SK-N-SH treated with all-trans-retinoic acid at 6 μM for 48 hours (cell line): ENCODE measurements around the gene ARHGEF1.

Source experiments
- ATAC-seq: fragments of 200-7000 bp; cut with Tn5 transposase; 3 replicates; pipeline ENCODE4 v1.9.1; 2020; ENCODE audit warnings: mild to moderate bottlenecking, moderate library complexity
- ARNTL ChIP-seq: fragments of 450-650 bp; formaldehyde crosslinking; IDR thresholded peaks from 2 replicates; pipeline ENCODE4 v1.5.0; 2020; ENCODE audit warnings: low read depth, mild to moderate bottlenecking, moderate library complexity, borderline replicate concordance
- BACH2 ChIP-seq: fragments of 250-450 bp; sonication (Bioruptor Pico); IDR thresholded peaks from 2 replicates; pipeline ENCODE4 v1.9.0; 2021; ENCODE audit warnings: mild to moderate bottlenecking, borderline replicate concordance
- CREB5 ChIP-seq: fragments of 250-450 bp; sonication (Bioruptor Pico); IDR thresholded peaks from 2 replicates; pipeline ENCODE4 v1.5.1; 2020; ENCODE audit warnings: low read depth, mild to moderate bottlenecking, moderate library complexity
- CSDC2 ChIP-seq: fragments of 250-450 bp; sonication (Bioruptor Pico); IDR thresholded peaks from 2 replicates; pipeline ENCODE4 v1.5.0; 2020; ENCODE audit warnings: mild to moderate bottlenecking, moderate library complexity
- ESRRG ChIP-seq: fragments of 250-450 bp; sonication (Bioruptor Pico); IDR thresholded peaks from 2 replicates; pipeline ENCODE4 v1.6.1; 2021; ENCODE audit warnings: mild to moderate bottlenecking
- GLIS3 ChIP-seq: fragments of 250-450 bp; sonication (Bioruptor Pico); IDR thresholded peaks from 2 replicates; pipeline ENCODE4 v1.5.0; 2020; ENCODE audit warnings: mild to moderate bottlenecking, moderate library complexity
- OSR1 ChIP-seq: fragments of 250-450 bp; sonication (Bioruptor Pico); IDR thresholded peaks from 2 replicates; pipeline ENCODE4 v1.8.0; 2022; ENCODE audit warnings: moderate library complexity, mild to moderate bottlenecking, inconsistent platforms
- PATZ1 ChIP-seq: fragments of 250-450 bp; sonication (Bioruptor Pico); IDR thresholded peaks from 2 replicates; pipeline ENCODE4 v1.8.0; 2020; ENCODE audit warnings: mild to moderate bottlenecking, moderate library complexity, borderline replicate concordance
- RARB ChIP-seq: fragments of 250-450 bp; sonication (Bioruptor Pico); IDR thresholded peaks from 2 replicates; pipeline ENCODE4 v1.8.0; 2021; ENCODE audit warnings: mild to moderate bottlenecking, moderate library complexity
- TCF4 ChIP-seq: fragments of 250-450 bp; sonication (Bioruptor Pico); IDR thresholded peaks from 2 replicates; pipeline ENCODE4 v1.8.0; 2021; ENCODE audit warnings: mild to moderate bottlenecking, moderate library complexity, borderline replicate concordance
- TOX ChIP-seq: fragments of 250-450 bp; sonication (Bioruptor Pico); IDR thresholded peaks from 2 replicates; pipeline ENCODE4 v1.8.0; 2021; ENCODE audit warnings: mild to moderate bottlenecking, moderate library complexity, borderline replicate concordance
- ZC3H10 ChIP-seq: fragments of 250-450 bp; sonication (Bioruptor Pico); IDR thresholded peaks from 2 replicates; pipeline ENCODE4 v1.5.1; 2021; ENCODE audit warnings: mild to moderate bottlenecking, moderate library complexity
- ZFP3 ChIP-seq: fragments of 250-450 bp; sonication (Bioruptor Pico); IDR thresholded peaks from 2 replicates; pipeline ENCODE4 v1.5.0; 2020; ENCODE audit warnings: mild to moderate bottlenecking, moderate library complexity
- ZFP30 ChIP-seq: fragments of 450-650 bp; formaldehyde crosslinking; IDR thresholded peaks from 2 replicates; pipeline ENCODE4 v1.5.0; 2022; ENCODE audit warnings: mild to moderate bottlenecking, moderate library complexity
- ZNF565 ChIP-seq: fragments of 450-650 bp; formaldehyde crosslinking; conservative IDR thresholded peaks from 2 replicates; pipeline ENCODE4 v1.5.0; 2020; ENCODE audit warnings: low read depth, mild to moderate bottlenecking, moderate library complexity
- ZNF8 ChIP-seq: fragments of 450-650 bp; formaldehyde crosslinking; IDR thresholded peaks from 2 replicates; pipeline ENCODE4 v1.5.0; 2020; ENCODE audit warnings: mild to moderate bottlenecking, moderate library complexity
- TF ChIP-seq, protein P1 (sequence below): fragments of 250-450 bp; sonication (Bioruptor Pico); IDR thresholded peaks from 2 replicates; pipeline ENCODE4 v1.5.1; 2021; ENCODE audit warnings: mild to moderate bottlenecking, moderate library complexity
- TF ChIP-seq, protein P2 (sequence below): fragments of 250-450 bp; sonication (Bioruptor Pico); IDR thresholded peaks from 2 replicates; pipeline ENCODE4 v1.8.0; 2021; ENCODE audit warnings: low read depth, mild to moderate bottlenecking, moderate library complexity, borderline replicate concordance
- TF ChIP-seq, protein P3 (sequence below): fragments of 250-450 bp; sonication (Bioruptor Pico); IDR thresholded peaks from 2 replicates; pipeline ENCODE4 v1.5.0; 2020; ENCODE audit warnings: mild to moderate bottlenecking, moderate library complexity

The ARHGEF1 gene

GRCh38 chr19:41939861-41940730, 57.1 kb downstream of the ARHGEF1 start (continued):
- TF ChIP-seq CREB5 (CRISPR knock-in tag) (no peak), PATZ1 (CRISPR knock-in tag) (no peak), GLIS3 (no peak), ZC3H10 (no peak)

GRCh38 chr19:41940731-41941409, 57.9 kb downstream of the ARHGEF1 start:
- no peak for ATAC-seq
- TF ChIP-seq ZNF565 (CRISPR knock-in tag) (no peak), RARB (CRISPR knock-in tag) (no peak), ESRRG (CRISPR knock-in tag) (no peak), OSR1 (CRISPR knock-in tag) (no peak), ARNTL (CRISPR knock-in tag) (no peak), PATZ1 (CRISPR knock-in tag) (no peak)

DNA sequence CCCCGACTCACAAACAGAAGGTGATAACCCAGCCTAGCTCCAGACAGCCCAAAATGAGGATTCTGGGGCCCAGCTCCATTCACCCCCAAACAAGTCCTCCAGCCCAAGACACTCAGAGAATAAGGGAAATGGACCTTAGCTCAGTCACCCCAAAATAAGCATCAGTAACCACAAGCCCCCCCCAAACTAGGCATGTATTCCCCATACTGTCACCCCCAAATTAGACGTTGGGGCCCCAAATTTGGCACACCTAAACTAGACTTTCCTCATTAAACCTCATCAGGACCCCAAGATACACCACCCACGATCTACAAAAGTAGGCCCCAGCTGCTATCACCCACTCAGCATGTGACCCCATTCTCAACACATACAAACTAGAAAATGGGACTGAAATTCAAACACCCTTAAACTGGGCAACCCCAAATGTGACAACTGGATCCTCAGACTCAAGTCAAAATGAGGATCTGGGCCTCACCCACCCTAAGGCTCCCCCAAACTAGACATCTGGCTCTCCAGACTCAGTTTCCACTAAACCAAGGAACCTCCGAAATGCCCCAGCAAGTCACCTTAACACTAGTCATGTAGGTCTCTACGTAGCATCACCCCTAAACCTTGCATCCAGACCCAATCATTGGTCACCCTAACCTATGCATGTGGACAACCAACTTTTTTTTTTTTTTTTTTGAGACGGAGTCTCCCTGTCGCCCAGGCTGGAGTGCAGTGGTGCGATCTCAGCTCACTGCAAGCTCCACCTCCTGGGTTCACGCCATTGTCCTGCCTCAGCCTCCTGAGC, 58.6 kb downstream of the ARHGEF1 start:
- ATAC-seq, result no peak
- TF ChIP-seq TOX (CRISPR knock-in tag), result no peak
- no peak for TF ChIP-seq ZNF8 (CRISPR knock-in tag)
- no peak for TF ChIP-seq TCF4
- no peak for TF ChIP-seq BACH2 (CRISPR knock-in tag)
- TF ChIP-seq, protein P1, sequence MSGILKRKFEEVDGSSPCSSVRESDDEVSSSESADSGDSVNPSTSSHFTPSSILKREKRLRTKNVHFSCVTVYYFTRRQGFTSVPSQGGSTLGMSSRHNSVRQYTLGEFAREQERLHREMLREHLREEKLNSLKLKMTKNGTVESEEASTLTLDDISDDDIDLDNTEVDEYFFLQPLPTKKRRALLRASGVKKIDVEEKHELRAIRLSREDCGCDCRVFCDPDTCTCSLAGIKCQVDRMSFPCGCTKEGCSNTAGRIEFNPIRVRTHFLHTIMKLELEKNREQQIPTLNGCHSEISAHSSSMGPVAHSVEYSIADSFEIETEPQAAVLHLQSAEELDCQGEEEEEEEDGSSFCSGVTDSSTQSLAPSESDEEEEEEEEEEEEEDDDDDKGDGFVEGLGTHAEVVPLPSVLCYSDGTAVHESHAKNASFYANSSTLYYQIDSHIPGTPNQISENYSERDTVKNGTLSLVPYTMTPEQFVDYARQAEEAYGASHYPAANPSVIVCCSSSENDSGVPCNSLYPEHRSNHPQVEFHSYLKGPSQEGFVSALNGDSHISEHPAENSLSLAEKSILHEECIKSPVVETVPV (CRISPR knock-in tag), result no peak
- no peak for TF ChIP-seq ZFP30 (CRISPR knock-in tag)
- TF ChIP-seq, protein P2, sequence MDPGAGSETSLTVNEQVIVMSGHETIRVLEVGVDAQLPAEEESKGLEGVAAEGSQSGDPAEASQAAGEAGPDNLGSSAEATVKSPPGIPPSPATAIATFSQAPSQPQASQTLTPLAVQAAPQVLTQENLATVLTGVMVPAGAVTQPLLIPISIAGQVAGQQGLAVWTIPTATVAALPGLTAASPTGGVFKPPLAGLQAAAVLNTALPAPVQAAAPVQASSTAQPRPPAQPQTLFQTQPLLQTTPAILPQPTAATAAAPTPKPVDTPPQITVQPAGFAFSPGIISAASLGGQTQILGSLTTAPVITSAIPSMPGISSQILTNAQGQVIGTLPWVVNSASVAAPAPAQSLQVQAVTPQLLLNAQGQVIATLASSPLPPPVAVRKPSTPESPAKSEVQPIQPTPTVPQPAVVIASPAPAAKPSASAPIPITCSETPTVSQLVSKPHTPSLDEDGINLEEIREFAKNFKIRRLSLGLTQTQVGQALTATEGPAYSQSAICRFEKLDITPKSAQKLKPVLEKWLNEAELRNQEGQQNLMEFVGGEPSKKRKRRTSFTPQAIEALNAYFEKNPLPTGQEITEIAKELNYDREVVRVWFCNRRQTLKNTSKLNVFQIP (CRISPR knock-in tag), result no peak
- TF ChIP-seq, protein P3, sequence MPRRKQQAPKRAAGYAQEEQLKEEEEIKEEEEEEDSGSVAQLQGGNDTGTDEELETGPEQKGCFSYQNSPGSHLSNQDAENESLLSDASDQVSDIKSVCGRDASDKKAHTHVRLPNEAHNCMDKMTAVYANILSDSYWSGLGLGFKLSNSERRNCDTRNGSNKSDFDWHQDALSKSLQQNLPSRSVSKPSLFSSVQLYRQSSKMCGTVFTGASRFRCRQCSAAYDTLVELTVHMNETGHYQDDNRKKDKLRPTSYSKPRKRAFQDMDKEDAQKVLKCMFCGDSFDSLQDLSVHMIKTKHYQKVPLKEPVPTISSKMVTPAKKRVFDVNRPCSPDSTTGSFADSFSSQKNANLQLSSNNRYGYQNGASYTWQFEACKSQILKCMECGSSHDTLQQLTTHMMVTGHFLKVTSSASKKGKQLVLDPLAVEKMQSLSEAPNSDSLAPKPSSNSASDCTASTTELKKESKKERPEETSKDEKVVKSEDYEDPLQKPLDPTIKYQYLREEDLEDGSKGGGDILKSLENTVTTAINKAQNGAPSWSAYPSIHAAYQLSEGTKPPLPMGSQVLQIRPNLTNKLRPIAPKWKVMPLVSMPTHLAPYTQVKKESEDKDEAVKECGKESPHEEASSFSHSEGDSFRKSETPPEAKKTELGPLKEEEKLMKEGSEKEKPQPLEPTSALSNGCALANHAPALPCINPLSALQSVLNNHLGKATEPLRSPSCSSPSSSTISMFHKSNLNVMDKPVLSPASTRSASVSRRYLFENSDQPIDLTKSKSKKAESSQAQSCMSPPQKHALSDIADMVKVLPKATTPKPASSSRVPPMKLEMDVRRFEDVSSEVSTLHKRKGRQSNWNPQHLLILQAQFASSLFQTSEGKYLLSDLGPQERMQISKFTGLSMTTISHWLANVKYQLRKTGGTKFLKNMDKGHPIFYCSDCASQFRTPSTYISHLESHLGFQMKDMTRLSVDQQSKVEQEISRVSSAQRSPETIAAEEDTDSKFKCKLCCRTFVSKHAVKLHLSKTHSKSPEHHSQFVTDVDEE, result no peak
- no peak for TF ChIP-seq RARB (CRISPR knock-in tag)
- TF ChIP-seq CREB5 (CRISPR knock-in tag), result no peak
- no peak for TF ChIP-seq CSDC2 (CRISPR knock-in tag)
- TF ChIP-seq GLIS3, result no peak
- no peak for TF ChIP-seq ZC3H10
- TF ChIP-seq OSR1 (CRISPR knock-in tag), result no peak
- TF ChIP-seq ZFP3 (CRISPR knock-in tag), result no peak
- TF ChIP-seq PATZ1 (CRISPR knock-in tag), result no peak
